ENCODE data around the gene SPATA9. TPM values are rescaled to one million over a fixed set of nuclear protein-coding genes. Genes with fewer than 3 reads are reported as not detected.

Gene SPATA9
- total and polyA plus RNA-seq, 9 of the 15 experiments (the other 6 are each of a cell fraction or from before 2014, with no cell fraction given) = 0.16 to 5.5 (median 0.39) TPM; not detected in 3

DNA sequence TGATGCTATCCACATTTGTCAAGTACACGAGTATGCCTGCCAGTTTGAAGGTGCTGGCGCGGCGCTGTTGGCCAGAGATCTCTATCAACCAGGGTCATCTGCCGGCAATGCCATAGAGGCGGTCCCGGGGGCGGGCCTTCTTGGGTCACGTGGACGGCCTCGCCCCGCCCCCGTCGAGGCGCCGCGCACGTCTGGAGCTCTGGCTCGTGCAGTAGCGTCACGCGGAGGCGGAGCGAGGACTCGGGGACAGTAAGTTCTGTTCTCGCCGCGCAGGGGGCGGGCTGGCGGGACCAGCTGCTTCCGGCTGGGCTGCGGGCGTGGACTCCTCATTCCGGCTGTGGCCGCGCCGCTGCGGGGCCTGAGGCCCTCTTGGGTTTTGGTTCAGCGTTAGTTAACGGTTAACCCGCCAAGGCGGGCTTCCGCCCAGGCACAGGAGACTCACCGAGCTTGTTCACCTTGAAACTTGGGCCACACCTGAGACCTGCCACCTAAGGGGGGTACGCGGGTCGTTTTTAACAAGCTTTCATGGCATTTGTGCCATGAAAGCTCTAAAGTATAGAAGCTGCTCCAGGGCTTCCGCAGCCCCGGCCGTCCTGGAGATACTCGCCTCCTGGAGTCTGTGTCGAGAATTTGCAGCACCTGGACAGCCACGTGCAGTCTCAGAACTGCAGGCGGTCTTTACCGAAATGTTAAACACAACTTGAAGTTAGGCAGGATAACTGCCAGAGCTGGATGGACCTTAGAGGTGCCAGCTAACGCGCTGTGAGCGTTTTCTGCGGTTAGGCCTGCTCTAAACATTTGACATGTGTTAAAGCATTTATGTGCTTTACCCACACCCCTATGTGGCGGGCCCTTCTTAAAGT lies 36.0 kb downstream of the SPATA9 start, which contains the start of gene RFESD (continued):
- TF ChIP-seq, protein P1, sequence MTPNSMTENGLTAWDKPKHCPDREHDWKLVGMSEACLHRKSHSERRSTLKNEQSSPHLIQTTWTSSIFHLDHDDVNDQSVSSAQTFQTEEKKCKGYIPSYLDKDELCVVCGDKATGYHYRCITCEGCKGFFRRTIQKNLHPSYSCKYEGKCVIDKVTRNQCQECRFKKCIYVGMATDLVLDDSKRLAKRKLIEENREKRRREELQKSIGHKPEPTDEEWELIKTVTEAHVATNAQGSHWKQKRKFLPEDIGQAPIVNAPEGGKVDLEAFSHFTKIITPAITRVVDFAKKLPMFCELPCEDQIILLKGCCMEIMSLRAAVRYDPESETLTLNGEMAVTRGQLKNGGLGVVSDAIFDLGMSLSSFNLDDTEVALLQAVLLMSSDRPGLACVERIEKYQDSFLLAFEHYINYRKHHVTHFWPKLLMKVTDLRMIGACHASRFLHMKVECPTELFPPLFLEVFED (CRISPR knock-in tag; conservative IDR thresholded peaks at IDR 0.05) = no peak
- TF ChIP-seq ADNP (tag; IDR thresholded peaks at IDR 0.05) (no peak), RBM22 (IDR thresholded peaks at IDR 0.05; ENCODE audit: low read depth, low read length, poor library complexity, severe bottlenecking) (no peak), PRPF4 (IDR thresholded peaks at IDR 0.05; ENCODE audit: insufficient read depth, low read depth, low read length, poor library complexity, severe bottlenecking) (no peak), ZNF717 (CRISPR knock-in tag; IDR thresholded peaks at IDR 0.05) (no peak), ZNF77 (CRISPR knock-in tag; IDR thresholded peaks at IDR 0.05) (no peak), TAF15 (IDR thresholded peaks at IDR 0.05; ENCODE audit: low read depth, low read length) (no peak), MTA1 (IDR thresholded peaks at IDR 0.05; ENCODE audit: borderline replicate concordance) (no peak)
- TF ChIP-seq, protein P2, sequence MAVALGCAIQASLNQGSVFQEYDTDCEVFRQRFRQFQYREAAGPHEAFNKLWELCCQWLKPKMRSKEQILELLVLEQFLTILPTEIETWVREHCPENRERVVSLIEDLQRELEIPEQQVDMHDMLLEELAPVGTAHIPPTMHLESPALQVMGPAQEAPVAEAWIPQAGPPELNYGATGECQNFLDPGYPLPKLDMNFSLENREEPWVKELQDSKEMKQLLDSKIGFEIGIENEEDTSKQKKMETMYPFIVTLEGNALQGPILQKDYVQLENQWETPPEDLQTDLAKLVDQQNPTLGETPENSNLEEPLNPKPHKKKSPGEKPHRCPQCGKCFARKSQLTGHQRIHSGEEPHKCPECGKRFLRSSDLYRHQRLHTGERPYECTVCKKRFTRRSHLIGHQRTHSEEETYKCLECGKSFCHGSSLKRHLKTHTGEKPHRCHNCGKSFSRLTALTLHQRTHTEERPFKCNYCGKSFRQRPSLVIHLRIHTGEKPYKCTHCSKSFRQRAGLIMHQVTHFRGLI (CRISPR knock-in tag; IDR thresholded peaks at IDR 0.05) = no peak
- TF ChIP-seq, protein P3, sequence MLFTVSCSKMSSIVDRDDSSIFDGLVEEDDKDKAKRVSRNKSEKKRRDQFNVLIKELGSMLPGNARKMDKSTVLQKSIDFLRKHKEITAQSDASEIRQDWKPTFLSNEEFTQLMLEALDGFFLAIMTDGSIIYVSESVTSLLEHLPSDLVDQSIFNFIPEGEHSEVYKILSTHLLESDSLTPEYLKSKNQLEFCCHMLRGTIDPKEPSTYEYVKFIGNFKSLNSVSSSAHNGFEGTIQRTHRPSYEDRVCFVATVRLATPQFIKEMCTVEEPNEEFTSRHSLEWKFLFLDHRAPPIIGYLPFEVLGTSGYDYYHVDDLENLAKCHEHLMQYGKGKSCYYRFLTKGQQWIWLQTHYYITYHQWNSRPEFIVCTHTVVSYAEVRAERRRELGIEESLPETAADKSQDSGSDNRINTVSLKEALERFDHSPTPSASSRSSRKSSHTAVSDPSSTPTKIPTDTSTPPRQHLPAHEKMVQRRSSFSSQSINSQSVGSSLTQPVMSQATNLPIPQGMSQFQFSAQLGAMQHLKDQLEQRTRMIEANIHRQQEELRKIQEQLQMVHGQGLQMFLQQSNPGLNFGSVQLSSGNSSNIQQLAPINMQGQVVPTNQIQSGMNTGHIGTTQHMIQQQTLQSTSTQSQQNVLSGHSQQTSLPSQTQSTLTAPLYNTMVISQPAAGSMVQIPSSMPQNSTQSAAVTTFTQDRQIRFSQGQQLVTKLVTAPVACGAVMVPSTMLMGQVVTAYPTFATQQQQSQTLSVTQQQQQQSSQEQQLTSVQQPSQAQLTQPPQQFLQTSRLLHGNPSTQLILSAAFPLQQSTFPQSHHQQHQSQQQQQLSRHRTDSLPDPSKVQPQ (CRISPR knock-in tag; IDR thresholded peaks at IDR 0.05; ENCODE audit: borderline replicate concordance) = no peak
- TF ChIP-seq, protein P4, sequence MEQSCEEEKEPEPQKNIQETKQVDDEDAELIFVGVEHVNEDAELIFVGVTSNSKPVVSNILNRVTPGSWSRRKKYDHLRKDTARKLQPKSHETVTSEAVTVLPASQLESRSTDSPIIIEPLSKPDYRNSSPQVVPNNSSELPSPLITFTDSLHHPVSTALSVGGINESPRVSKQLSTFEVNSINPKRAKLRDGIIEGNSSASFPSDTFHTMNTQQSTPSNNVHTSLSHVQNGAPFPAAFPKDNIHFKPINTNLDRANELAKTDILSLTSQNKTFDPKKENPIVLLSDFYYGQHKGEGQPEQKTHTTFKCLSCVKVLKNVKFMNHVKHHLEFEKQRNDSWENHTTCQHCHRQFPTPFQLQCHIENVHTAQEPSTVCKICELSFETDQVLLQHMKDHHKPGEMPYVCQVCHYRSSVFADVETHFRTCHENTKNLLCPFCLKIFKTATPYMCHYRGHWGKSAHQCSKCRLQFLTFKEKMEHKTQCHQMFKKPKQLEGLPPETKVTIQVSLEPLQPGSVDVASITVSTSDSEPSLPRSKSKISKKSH (CRISPR knock-in tag; IDR thresholded peaks at IDR 0.05) = no peak
- TF ChIP-seq, protein P5, sequence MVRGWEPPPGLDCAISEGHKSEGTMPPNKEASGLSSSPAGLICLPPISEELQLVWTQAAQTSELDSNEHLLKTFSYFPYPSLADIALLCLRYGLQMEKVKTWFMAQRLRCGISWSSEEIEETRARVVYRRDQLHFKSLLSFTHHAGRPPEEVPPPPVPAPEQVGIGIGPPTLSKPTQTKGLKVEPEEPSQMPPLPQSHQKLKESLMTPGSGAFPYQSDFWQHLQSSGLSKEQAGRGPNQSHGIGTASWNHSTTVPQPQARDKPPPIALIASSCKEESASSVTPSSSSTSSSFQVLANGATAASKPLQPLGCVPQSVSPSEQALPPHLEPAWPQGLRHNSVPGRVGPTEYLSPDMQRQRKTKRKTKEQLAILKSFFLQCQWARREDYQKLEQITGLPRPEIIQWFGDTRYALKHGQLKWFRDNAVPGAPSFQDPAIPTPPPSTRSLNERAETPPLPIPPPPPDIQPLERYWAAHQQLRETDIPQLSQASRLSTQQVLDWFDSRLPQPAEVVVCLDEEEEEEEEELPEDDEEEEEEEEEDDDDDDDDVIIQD (CRISPR knock-in tag; IDR thresholded peaks at IDR 0.05) = no peak
- TF ChIP-seq, protein P6, sequence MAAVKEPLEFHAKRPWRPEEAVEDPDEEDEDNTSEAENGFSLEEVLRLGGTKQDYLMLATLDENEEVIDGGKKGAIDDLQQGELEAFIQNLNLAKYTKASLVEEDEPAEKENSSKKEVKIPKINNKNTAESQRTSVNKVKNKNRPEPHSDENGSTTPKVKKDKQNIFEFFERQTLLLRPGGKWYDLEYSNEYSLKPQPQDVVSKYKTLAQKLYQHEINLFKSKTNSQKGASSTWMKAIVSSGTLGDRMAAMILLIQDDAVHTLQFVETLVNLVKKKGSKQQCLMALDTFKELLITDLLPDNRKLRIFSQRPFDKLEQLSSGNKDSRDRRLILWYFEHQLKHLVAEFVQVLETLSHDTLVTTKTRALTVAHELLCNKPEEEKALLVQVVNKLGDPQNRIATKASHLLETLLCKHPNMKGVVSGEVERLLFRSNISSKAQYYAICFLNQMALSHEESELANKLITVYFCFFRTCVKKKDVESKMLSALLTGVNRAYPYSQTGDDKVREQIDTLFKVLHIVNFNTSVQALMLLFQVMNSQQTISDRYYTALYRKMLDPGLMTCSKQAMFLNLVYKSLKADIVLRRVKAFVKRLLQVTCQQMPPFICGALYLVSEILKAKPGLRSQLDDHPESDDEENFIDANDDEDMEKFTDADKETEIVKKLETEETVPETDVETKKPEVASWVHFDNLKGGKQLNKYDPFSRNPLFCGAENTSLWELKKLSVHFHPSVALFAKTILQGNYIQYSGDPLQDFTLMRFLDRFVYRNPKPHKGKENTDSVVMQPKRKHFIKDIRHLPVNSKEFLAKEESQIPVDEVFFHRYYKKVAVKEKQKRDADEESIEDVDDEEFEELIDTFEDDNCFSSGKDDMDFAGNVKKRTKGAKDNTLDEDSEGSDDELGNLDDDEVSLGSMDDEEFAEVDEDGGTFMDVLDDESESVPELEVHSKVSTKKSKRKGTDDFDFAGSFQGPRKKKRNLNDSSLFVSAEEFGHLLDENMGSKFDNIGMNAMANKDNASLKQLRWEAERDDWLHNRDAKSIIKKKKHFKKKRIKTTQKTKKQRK (IDR thresholded peaks at IDR 0.05; ENCODE audit: borderline replicate concordance, low read depth, low read length) = no peak
